NT2/D1 (cell line): ENCODE measurements around the gene NKAIN2.

Source experiments
- SUZ12 ChIP-seq: IDR thresholded peaks from 2 replicates; pipeline ENCODE4 v1.6.1; 2011; ENCODE audit not compliant: insufficient read length, insufficient read depth; ENCODE audit errors: extremely low read depth
- YY1 ChIP-seq: IDR thresholded peaks from 2 replicates; pipeline ENCODE4 v1.6.1; 2011; ENCODE audit not compliant: insufficient read length, insufficient read depth
- ZNF274 ChIP-seq: IDR thresholded peaks from 2 replicates; pipeline ENCODE4 v1.6.1; 2011; ENCODE audit warnings: mild to moderate bottlenecking, low read depth, low read length

DNA sequence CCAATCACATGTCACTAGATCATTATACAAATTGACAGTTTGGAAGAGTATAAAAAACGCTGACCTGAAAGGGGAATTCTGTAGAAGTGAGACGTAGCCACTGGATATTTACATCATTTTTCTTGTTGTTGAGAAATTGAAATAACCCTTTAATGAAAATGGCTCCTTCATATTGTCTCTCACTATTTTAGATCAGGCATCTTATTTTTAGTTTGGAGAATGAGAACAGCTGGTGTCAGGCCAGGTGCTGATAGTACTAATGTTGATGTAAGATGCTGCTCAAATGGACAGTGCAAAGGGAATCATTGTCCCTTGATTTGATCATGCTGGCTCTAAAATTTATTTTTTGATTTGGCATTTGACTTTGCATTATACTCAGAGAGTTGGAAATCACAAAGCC, 17.4 kb downstream of the NKAIN2 start:
- no peak for TF ChIP-seq YY1
- no peak for TF ChIP-seq SUZ12
- TF ChIP-seq ZNF274: no peak
